ENCODE measurements around the gene RPS13.
"Not testable (repeated sequence)": the region's sequence is repeated elsewhere in the genome, so short reads cannot be mapped to it uniquely, and the experiment has no call there.

Gene RPS13

DNA sequence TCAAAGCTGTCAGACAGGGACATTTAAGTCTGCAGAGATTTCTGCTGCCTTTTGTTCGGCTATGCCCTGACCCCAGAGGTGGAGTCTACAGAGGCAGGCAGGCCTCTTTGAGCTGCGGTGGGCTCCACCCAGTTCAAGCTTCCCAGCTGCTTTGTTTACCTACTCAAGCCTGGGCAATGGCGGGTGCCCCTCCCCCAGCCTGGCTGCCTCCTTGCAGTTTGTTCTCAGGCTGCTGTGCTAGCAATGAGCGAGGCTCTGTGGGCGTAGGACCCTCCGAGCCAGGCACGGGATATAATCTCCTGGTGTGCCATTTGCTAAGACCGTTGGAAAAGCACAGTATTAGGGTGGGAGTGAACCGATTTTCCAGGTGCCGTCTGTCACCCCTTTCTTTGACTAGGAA, 43.4 kb downstream of the RPS13 start:
- not testable (repeated sequence) for DNase-seq

DNA sequence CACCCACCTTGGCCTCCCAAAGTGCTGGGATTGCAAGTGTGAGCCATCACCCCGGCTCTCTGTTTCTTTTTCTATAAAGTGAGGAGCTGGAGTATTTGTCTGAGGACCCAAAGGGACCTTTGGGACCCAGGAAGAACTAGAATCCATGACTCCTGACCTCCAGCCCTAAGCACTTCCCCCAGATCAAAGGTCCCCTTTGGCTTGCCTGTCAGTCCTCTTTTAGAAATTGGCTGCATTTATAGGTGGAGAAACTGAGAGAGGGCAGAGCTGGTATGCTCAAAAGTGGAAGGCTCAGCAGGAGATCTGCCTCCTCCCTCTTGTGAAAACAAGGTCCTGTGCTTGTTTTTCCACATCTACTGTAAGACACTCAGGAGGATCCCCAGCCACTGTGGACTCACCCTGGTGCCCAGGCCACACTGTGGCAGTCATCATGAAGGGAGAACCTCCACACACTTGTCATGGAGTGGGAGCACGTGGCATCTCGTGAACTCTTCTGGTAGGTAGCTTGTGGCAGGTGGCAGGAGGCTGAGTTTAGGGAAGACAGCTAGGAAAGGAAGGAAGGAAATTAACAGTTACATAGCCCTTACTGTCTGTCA, 50.9 kb downstream of the RPS13 start:
- no peak for DNase-seq

DNA sequence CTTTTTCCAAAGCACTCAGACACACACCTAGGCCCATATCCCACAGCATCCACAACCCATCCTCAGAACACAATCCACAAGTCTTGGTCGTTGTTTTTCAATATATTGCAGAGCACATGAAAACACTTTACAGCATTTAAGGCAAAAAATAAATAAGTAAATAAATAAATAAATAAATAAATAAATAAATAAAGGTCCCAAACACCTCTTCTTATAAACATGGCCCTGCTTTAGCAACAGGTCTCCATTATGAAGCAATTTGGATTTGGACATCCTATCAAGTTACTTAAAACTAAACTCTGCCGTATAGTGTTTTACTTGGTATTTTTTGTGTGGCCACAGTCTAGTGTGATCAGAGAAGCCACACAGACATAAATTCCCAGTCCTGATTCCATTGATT, 52.5 kb downstream of the RPS13 start:
- DNase-seq: no peak

All from activated CD4-positive, CD25-positive, alpha-beta regulatory T cell treated with anti-CD3 and anti-CD28 coated beads, Interleukin-2, amount 50 U/mL, for 72 hours (primary cell).